Measurements from ENCODE around the gene ZIC2. TPM values are rescaled to one million over a fixed set of nuclear protein-coding genes. Genes with fewer than 3 reads are reported as not detected.
"Not testable (repeated sequence)": the region's sequence is repeated elsewhere in the genome, so short reads cannot be mapped to it uniquely, and the experiment has no call there.

Gene ZIC2
- total RNA-seq, 1 experiment from 2014 or later: 13.6 TPM

GRCh38 chr13:100029933-100030332 is 48.3 kb downstream of the ZIC2 start:
- POLR2A ChIA-PET (ENCODE audit: unreplicated experiment): interaction anchor here (0.6 kb wide), 1 partner anchor 493 kb away, joined by 3 read pairs; no protein-coding TSS in a partner anchor
- Histone ChIP-seq H3K4me2 (no peak overlapping the region), H3K79me2 (ENCODE audit: low read depth) (no peaks in the 10 kb centered on the region), H2AFZ (no peak overlapping the region), H3K9me2 (ENCODE audit: insufficient read depth) (no peaks in the 10 kb centered on the region), H3K27ac (no peak overlapping the region), H3K27me3 (ENCODE audit: insufficient read depth, low read depth) (no peaks in the 10 kb centered on the region), H3F3A (ENCODE audit: insufficient read depth, low read depth) (no peaks in the 10 kb centered on the region), H3K4me1 (replicated peaks; ENCODE audit: insufficient read depth) (no peaks in the 10 kb centered on the region), H3K9me3 (ENCODE audit: insufficient read depth, low read depth) (no peaks in the 10 kb centered on the region), H3K4me3 (no peak overlapping the region), H3K36me3 (ENCODE audit: low read depth) (no peaks in the 10 kb centered on the region), H4K20me1 (ENCODE audit: insufficient read depth) (no peaks in the 10 kb centered on the region)
- TF ChIP-seq EZH2 (IDR thresholded peaks at IDR 0.05; ENCODE audit: low read depth) (no peak), CTCF (conservative IDR thresholded peaks at IDR 0.05) (no peak)
- intact Hi-C loops (cut with micrococcal nuclease; ENCODE audit: unreplicated experiment): no loop called here
- CTCF ChIA-PET: no interaction called here
- no TSS peak for BruUV-seq (replicated peaks)
- DNase-seq: no peak

DNA sequence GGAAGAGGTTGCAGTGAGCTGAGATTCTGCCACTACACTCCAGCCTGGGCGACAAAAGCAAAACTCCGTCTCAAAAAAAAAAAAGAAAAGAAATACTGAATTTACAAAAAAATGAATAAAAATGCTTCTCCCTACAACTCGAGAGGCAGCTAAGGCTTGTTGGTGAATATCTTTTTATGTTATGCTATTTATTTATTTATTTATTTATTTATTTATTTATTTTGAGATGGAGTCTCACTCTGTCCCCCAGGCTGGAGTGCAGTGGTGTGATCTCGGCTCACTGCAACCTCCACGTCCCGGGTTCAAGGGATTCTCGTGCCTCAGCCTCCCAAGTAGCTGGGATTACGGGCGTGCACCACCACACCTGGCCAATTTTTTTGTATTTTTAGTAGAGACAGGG is 51.1 kb downstream of the ZIC2 start:
- H3K4me3 ChIP-seq; H3K27me3 ChIP-seq (ENCODE audit: insufficient read depth, low read depth); H3K4me1 ChIP-seq (replicated peaks; ENCODE audit: insufficient read depth); POLR2A ChIA-PET (ENCODE audit: unreplicated experiment); H4K20me1 ChIP-seq (ENCODE audit: insufficient read depth); H2AFZ ChIP-seq; H3K36me3 ChIP-seq (ENCODE audit: low read depth); H3K9me3 ChIP-seq (ENCODE audit: insufficient read depth, low read depth); H3K9me2 ChIP-seq (ENCODE audit: insufficient read depth); intact Hi-C loops (cut with micrococcal nuclease; ENCODE audit: unreplicated experiment); H3F3A ChIP-seq (ENCODE audit: insufficient read depth, low read depth); CTCF ChIA-PET; H3K27ac ChIP-seq; DNase-seq; H3K79me2 ChIP-seq (ENCODE audit: low read depth); H3K4me2 ChIP-seq; BruUV-seq (replicated peaks): not testable (repeated sequence)

DNA sequence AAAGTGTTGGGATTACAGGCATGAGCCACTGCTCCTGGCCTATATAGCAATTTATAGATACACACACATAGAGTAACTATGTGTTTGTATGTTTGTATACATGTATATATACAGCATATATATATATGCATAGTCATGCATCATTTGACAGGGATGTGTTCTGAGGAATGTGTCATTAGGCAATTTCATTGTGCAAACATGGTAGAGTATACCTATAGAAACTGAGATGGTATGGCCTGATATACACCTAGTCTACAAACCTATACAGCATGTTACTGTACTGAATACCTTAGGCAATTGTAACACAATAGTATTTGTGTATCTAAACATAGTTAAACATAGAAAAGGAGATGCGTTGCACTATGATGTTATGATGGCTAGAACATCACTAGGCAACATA is 54.4 kb downstream of the ZIC2 start:
- H3K79me2 ChIP-seq (ENCODE audit: low read depth): no peaks in the 10 kb centered on the region
- intact Hi-C loops (cut with micrococcal nuclease; ENCODE audit: unreplicated experiment): no loop called here
- no peaks in the 10 kb centered on the region for H3K9me2 ChIP-seq (ENCODE audit: insufficient read depth)
- TF ChIP-seq CTCF (conservative IDR thresholded peaks at IDR 0.05): no peak
- no peak for TF ChIP-seq EZH2 (IDR thresholded peaks at IDR 0.05; ENCODE audit: low read depth)
- H3F3A ChIP-seq (ENCODE audit: insufficient read depth, low read depth): no peaks in the 10 kb centered on the region
- H4K20me1 ChIP-seq (ENCODE audit: insufficient read depth): no peaks in the 10 kb centered on the region
- H3K27ac ChIP-seq: no peak overlapping the region
- no peaks in the 10 kb centered on the region for H3K27me3 ChIP-seq (ENCODE audit: insufficient read depth, low read depth)
- no peak overlapping the region for H2AFZ ChIP-seq
- no TSS peak for BruUV-seq (replicated peaks)
- no peak overlapping the region for H3K4me2 ChIP-seq
- no peaks in the 10 kb centered on the region for H3K36me3 ChIP-seq (ENCODE audit: low read depth)
- H3K4me3 ChIP-seq: no peak overlapping the region
- CTCF ChIA-PET: interaction anchor here (0.6 kb wide), 1 partner anchor 8 kb away, joined by 4 read pairs; no protein-coding TSS in a partner anchor
- POLR2A ChIA-PET (ENCODE audit: unreplicated experiment): interaction anchor here (0.7 kb wide), 1 partner anchor 705 kb away, joined by 4 read pairs; no protein-coding TSS in a partner anchor
- H3K4me1 ChIP-seq (replicated peaks; ENCODE audit: insufficient read depth): no peaks in the 10 kb centered on the region
- DNase-seq: no peak
- H3K9me3 ChIP-seq (ENCODE audit: insufficient read depth, low read depth): no peaks in the 10 kb centered on the region

Other genes with a start within 250 kb of the ZIC2 start
- gene ZIC5, start 10.0 kb upstream of the ZIC2 start, total RNA-seq (2021): 0.61 and 0.68 TPM in 2 replicates
- 16.1 and 16.7 TPM in 2 replicates for gene PCCA, start 107.3 kb downstream of the ZIC2 start, total RNA-seq (2021)

Data from PC-9 (cell line).